K562 (cell line): ENCODE data around the gene KTI12. TPM values are rescaled to one million over a fixed set of nuclear protein-coding genes. Genes with fewer than 3 reads are reported as not detected.

Experiments
- DIDO1 ChIP-seq: fragments of 450-650 bp; IDR thresholded peaks from 2 replicates; pipeline ENCODE4 v1.6.1; 2016; ENCODE audit warnings: low read depth, missing biosample characterization, missing genetic modification characterization
- E2F3 ChIP-seq: fragments of 250-450 bp; sonication (Bioruptor Pico); IDR thresholded peaks from 2 replicates; pipeline ENCODE4 v1.4.0; 2020; ENCODE audit warnings: mild to moderate bottlenecking
- FOSL1 ChIP-seq: fragments of 200-800 bp; sonication (Bioruptor generic); conservative IDR thresholded peaks from 2 replicates; pipeline ENCODE4 v1.6.1; 2016; ENCODE audit warnings: missing genetic modification characterization, missing compliant biosample characterization
- GATAD2B ChIP-seq: fragments of 450-650 bp; IDR thresholded peaks from 2 replicates; pipeline ENCODE4 v1.6.1; 2017; ENCODE audit warnings: mild to moderate bottlenecking, borderline replicate concordance
- HOXB6 ChIP-seq: fragments of 250-450 bp; sonication (Bioruptor Pico); IDR thresholded peaks from 2 replicates; pipeline ENCODE4 v1.5.1; 2022; ENCODE audit warnings: mild to moderate bottlenecking, borderline replicate concordance
- ILF3 ChIP-seq: fragments of 450-650 bp; IDR thresholded peaks from 2 replicates; pipeline ENCODE4 v1.6.1; 2018; ENCODE audit warnings: antibody characterized with exemption, mild to moderate bottlenecking, moderate library complexity, borderline replicate concordance
- JUND ChIP-seq, 2 experiments: IDR thresholded peaks; 2 replicates in 1 of 2; 3 replicates in 1 of 2; pipeline ENCODE4 v1.6.1; 2011; ENCODE audit warnings: borderline replicate concordance in 2 of 2, low read depth in 2 of 2, low read length in 2 of 2, improper control_type of control experiment in 1 of 2, missing biosample characterization in 1 of 2, missing genetic modification characterization in 1 of 2, missing genetic modification reagents in 1 of 2
- LCOR ChIP-seq: sonication (generic); formaldehyde crosslinking; IDR thresholded peaks from 2 replicates; pipeline ENCODE4 v1.8.0; 2022; ENCODE audit warnings: mild to moderate bottlenecking, missing genetic modification reagents
- MECOM ChIP-seq: fragments of 250-450 bp; sonication (Bioruptor Pico); IDR thresholded peaks from 2 replicates; pipeline ENCODE4 v1.8.0; 2022; ENCODE audit warnings: inconsistent platforms
- NUFIP1 ChIP-seq: fragments of 450-650 bp; IDR thresholded peaks from 2 replicates; pipeline ENCODE4 v1.6.1; 2018; ENCODE audit not compliant: partially characterized antibody
- PHF20 ChIP-seq: fragments of 450-650 bp; IDR thresholded peaks from 2 replicates; pipeline ENCODE4 v1.6.1; 2018; ENCODE audit not compliant: partially characterized antibody
- PHF21A ChIP-seq: fragments of 450-650 bp; IDR thresholded peaks from 2 replicates; pipeline ENCODE4 v1.6.1; 2017; ENCODE audit warnings: low read depth, borderline replicate concordance
- SMAD2 ChIP-seq: fragments of 150-350 bp; IDR thresholded peaks from 2 replicates; pipeline ENCODE4 v1.6.1; 2014; ENCODE audit warnings: low read depth, mild to moderate bottlenecking, low read length
- SMAD4 ChIP-seq: fragments of 250-450 bp; sonication (Bioruptor Pico); conservative IDR thresholded peaks from 2 replicates; pipeline ENCODE4 v1.8.0; 2021; ENCODE audit warnings: inconsistent platforms, mild to moderate bottlenecking, moderate library complexity
- TBP ChIP-seq: optimal IDR thresholded peaks from 2 replicates; pipeline ENCODE3; 2011; ENCODE audit warnings: low read depth, low read length, improper control_type of control experiment
- VEZF1 ChIP-seq: fragments of 200-800 bp; sonication (Bioruptor generic); IDR thresholded peaks from 2 replicates; pipeline ENCODE4 v1.6.1; 2017; ENCODE audit warnings: missing genetic modification characterization, missing compliant biosample characterization
- ZC3H8 ChIP-seq: fragments of 450-650 bp; IDR thresholded peaks from 2 replicates; pipeline ENCODE4 v1.6.1; 2017
- ZNF175 ChIP-seq: fragments of 200-800 bp; sonication (Bioruptor generic); IDR thresholded peaks from 2 replicates; pipeline ENCODE4 v1.6.1; 2016; ENCODE audit warnings: low read depth, mild to moderate bottlenecking, missing genetic modification characterization, missing compliant biosample characterization
- ZNF23 ChIP-seq: fragments of 250-450 bp; sonication (Bioruptor Pico); IDR thresholded peaks from 2 replicates; pipeline ENCODE4 v1.4.0; 2020; ENCODE audit warnings: mild to moderate bottlenecking
- ZNF561 ChIP-seq: fragments of 450-650 bp; formaldehyde crosslinking; conservative IDR thresholded peaks from 2 replicates; pipeline ENCODE4 v1.4.0; 2020; ENCODE audit warnings: mild to moderate bottlenecking, moderate library complexity
- polyA plus RNA-seq, 8 experiments: library from polyadenylated mRNA; depleted of rRNA in 4 of 8; stranded (reverse) in 5 of 8; unstranded in 3 of 8; fragments of >200 nt; fragmentation: Nextera tagmentation in 2 of 8; fragmentation: Illumina TruSeq in 1 of 8; extraction: Ambion mirVana in 2 of 8; extraction: Trizol in 1 of 8; gene quantifications; 2 replicates each; pipeline versions ENCODE4 v1.2.1 to v1.2.3, GENCODE V29; 2011 to 2014; ENCODE audit warnings: inconsistent platforms in 1 of 8, missing spikeins in 1 of 8
- total RNA-seq, 7 experiments: library from RNA; depleted of rRNA in 6 of 7; stranded (reverse); fragments of >200 nt in 6 of 7; fragmentation: Illumina TruSeq in 2 of 7; extraction: Trizol in 2 of 7; gene quantifications; 2 replicates each; pipeline versions ENCODE4 v1.2.1 to v1.2.3, GENCODE V29; 2011 to 2021; ENCODE audit warnings: low replicate concordance in 1 of 7
- TF ChIP-seq, protein P1 (sequence below): fragments of 250-450 bp; sonication (Bioruptor Pico); IDR thresholded peaks from 2 replicates; pipeline ENCODE4 v1.8.0; 2021; ENCODE audit warnings: moderate library complexity, mild to moderate bottlenecking, inconsistent platforms
- TF ChIP-seq, protein P2 (sequence below): fragments of 450-650 bp; IDR thresholded peaks from 2 replicates; pipeline ENCODE4 v1.6.1; 2018; ENCODE audit not compliant: partially characterized antibody

Gene KTI12
- total and polyA plus RNA-seq, 9 of the 15 experiments (the other 6 are each of a cell fraction or from before 2014, with no cell fraction given), result 3.1 to 22.8 (median 11.6) TPM

DNA sequence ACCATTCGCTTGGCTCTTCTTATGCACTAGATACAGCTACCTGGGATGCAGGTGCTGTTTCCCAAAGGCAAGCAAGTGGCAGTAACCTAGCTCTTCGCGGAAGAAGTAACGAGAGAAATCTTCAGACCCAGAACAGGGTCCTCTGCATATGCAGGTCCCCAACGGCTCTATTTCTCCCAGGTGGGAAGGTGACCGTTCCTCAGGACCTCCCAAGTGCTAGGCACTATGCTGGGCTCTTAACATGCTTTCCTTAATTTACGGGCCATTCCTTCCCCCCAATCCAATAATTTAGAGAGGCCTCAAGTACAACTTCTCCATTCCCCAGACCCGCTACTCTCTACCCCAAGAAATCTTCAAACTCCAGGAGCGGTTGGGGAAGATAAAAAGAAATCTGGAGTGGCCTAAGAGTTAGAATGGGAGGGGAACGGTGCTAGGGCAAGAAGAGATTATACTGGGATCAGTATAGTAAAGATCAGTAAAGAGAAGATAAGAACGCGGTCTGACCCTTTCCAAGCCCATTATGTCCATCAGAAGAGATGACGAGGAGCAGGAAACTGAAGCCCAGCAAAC lies 21.0 kb upstream of the KTI12 start (continued):
- TF ChIP-seq, protein P1, sequence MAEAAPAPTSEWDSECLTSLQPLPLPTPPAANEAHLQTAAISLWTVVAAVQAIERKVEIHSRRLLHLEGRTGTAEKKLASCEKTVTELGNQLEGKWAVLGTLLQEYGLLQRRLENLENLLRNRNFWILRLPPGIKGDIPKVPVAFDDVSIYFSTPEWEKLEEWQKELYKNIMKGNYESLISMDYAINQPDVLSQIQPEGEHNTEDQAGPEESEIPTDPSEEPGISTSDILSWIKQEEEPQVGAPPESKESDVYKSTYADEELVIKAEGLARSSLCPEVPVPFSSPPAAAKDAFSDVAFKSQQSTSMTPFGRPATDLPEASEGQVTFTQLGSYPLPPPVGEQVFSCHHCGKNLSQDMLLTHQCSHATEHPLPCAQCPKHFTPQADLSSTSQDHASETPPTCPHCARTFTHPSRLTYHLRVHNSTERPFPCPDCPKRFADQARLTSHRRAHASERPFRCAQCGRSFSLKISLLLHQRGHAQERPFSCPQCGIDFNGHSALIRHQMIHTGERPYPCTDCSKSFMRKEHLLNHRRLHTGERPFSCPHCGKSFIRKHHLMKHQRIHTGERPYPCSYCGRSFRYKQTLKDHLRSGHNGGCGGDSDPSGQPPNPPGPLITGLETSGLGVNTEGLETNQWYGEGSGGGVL (CRISPR knock-in tag), result no peak
- no peak for TF ChIP-seq ZNF175
- no peak for TF ChIP-seq ILF3
- no peak for TF ChIP-seq ZNF561
- no peak for TF ChIP-seq TBP
- TF ChIP-seq VEZF1, result no peak; the same call in 1 of the 2 replicates
- no peak for TF ChIP-seq LCOR (CRISPR knock-in tag)
- TF ChIP-seq ZNF23 (CRISPR knock-in tag), result no peak
- TF ChIP-seq, protein P2, sequence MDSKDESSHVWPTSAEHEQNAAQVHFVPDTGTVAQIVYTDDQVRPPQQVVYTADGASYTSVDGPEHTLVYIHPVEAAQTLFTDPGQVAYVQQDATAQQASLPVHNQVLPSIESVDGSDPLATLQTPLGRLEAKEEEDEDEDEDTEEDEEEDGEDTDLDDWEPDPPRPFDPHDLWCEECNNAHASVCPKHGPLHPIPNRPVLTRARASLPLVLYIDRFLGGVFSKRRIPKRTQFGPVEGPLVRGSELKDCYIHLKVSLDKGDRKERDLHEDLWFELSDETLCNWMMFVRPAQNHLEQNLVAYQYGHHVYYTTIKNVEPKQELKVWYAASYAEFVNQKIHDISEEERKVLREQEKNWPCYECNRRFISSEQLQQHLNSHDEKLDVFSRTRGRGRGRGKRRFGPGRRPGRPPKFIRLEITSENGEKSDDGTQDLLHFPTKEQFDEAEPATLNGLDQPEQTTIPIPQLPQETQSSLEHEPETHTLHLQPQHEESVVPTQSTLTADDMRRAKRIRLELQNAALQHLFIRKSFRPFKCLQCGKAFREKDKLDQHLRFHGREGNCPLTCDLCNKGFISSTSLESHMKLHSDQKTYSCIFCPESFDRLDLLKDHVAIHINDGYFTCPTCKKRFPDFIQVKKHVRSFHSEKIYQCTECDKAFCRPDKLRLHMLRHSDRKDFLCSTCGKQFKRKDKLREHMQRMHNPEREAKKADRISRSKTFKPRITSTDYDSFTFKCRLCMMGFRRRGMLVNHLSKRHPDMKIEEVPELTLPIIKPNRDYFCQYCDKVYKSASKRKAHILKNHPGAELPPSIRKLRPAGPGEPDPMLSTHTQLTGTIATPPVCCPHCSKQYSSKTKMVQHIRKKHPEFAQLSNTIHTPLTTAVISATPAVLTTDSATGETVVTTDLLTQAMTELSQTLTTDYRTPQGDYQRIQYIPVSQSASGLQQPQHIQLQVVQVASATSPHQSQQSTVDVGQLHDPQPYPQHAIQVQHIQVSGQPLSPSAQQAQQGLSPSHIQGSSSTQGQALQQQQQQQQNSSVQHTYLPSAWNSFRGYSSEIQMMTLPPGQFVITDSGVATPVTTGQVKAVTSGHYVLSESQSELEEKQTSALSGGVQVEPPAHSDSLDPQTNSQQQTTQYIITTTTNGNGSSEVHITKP, result no peak
- no peak for TF ChIP-seq SMAD2
- TF ChIP-seq FOSL1, result no peak
- TF ChIP-seq DIDO1, result no peak
- 0 out of 2 replicates have a peak, but pooled peaks have one; percentile 43 for TF ChIP-seq GATAD2B
- no peak for TF ChIP-seq ZC3H8
- no peak for TF ChIP-seq PHF20
- TF ChIP-seq PHF21A, result no peak
- TF ChIP-seq NUFIP1, result no peak
- no peak for TF ChIP-seq JUND (IDR thresholded peaks at IDR 0.05; ENCODE audit: borderline replicate concordance, low read depth, low read length)
- TF ChIP-seq JUND (tag; IDR thresholded peaks at IDR 0.05; ENCODE audit: borderline replicate concordance, low read depth, low read length), result no peak
- TF ChIP-seq E2F3, result no peak
- no peak for TF ChIP-seq SMAD4 (CRISPR knock-in tag)
- no peak for TF ChIP-seq MECOM
- TF ChIP-seq HOXB6 (CRISPR knock-in tag), result no peak
